Stimulated activated CD8-positive, alpha-beta memory T cell treated with anti-CD3 and anti-CD28 coated beads, Interleukin-2, amount 100 ng/mL, for 48 hours (primary cell): Measurements from ENCODE around the gene SLFN5.
"Not testable (repeated sequence)": the region's sequence is repeated elsewhere in the genome, so short reads cannot be mapped to it uniquely, and the experiment has no call there.

Experiments
- DNase-seq, 2 donors: peaks; one replicate each; pipeline ENCODE4 v3.0.0-alpha.2; 2020; ENCODE audit warnings: low read depth in 2 of 2

Gene SLFN5

DNA sequence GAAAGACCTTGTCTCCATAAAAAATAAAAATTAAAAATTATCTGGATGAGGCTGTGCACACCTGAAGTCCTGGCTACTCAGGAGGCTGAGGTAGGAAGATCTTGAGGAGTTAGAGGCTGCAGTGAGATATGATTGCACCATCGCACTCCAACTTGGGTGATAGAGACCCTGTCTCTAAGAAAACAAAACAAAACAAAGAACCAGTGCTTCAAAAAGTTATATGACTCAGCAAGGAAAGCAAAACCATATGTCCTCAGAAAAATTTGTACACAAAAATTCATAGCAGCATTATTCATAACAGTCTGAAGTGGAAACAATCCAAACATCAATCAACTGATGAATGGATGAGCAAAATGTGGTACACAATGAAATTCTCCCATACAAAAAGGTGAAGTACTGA lies 48.9 kb downstream of the SLFN5 start:
- DNase-seq = no peak

- no peak for DNase-seq
These were observed 50.4 kb downstream of the SLFN5 start for GRCh38 chr17:35293151-35293847.

- no peak for DNase-seq
These were observed 51.9 kb downstream of the SLFN5 start for GRCh38 chr17:35294756-35295155.

- DNase-seq = no peak
These were observed 52.8 kb downstream of the SLFN5 start for GRCh38 chr17:35295686-35296085.

DNA sequence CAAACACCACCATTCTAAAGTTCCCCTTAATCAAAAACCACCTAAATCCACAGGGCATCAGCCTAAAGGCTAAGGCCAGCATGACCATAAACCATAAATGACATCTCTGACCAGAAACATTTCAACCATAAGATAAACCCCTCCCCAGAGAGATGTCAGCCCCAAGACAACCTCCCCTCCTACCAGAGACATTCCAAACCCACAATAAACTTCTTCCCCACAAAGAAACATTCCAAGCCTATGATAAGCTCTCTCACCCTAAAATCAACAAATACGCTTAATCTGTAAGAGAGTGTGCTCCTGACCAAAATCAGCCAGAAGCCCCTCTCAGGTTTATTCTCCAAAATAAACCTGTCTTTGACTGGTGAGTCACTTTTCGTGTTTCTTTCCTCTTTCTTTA lies 54.8 kb downstream of the SLFN5 start:
- no peak for DNase-seq

- DNase-seq = no peak
These were observed 55.8 kb downstream of the SLFN5 start for GRCh38 chr17:35298639-35299038.

DNA sequence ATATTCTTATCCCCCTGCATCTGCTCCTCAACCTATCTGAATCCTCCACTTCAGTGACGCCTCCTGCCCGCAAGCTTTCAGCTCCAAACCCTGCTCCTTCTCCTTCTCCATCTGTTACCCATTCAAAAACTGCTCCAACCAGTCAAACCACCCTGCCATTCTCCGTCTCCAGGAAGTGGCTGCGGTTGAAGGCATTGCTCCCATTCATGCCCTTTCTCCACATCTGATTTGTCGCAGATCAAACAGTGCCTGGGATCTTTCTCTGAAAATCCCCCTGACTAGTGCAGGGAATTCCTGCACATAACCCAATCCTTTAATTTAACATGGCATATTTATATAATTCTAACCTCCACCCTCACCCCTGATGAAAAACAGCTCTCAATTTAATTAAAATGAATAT lies 56.3 kb downstream of the SLFN5 start:
- DNase-seq = no peak

- not testable (repeated sequence) for DNase-seq
These were observed 66.5 kb downstream of the SLFN5 start for GRCh38 chr17:35309345-35309744.

GRCh38 chr17:35312346-35312745 lies 69.5 kb downstream of the SLFN5 start:
- no peak for DNase-seq

DNA sequence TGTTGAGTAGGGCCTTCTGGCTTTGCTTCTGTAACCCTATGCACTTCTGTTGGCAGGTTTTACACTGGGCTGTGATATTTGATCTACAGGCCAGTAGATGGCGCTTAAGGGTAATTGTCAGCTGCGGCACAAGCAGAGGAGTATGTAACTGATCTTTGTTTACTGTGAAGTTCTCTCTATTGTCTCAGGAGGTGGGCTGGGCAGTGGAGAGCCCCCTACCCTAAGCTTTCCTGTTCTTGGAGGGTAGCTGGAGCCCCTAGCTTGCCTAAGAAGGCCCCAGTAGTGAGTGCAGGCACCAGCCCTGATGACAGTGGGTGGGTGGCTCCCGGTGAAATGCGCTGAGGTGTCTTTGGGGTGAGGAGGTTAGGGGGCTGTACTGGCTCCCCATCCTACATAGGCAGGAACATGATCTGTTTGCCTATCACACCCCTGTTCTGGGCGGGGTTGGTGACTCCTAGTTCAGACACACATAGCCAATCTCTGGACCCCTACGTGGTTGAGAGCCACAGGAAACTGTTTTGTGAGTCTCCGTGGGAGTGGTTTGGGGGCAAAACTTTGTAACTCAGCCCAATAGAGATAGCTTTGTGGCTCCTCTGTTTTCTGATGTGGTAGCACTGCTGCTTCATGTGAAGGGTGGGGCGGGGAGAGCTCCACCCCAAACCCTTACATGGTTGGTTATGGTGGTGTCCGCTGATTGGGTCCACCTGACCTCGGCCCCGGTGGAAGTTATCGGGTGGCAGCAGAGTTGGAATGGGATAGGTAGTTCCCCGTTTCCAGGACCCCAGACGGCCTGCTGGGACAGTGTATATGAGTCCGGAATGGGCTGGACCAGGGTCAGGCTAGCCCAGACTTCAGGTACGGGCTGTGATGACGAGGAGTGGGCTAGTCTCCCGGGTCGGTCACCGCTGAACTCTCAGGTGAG lies 70.2 kb downstream of the SLFN5 start:
- DNase-seq = peak; percentile 51 to 72

DNA sequence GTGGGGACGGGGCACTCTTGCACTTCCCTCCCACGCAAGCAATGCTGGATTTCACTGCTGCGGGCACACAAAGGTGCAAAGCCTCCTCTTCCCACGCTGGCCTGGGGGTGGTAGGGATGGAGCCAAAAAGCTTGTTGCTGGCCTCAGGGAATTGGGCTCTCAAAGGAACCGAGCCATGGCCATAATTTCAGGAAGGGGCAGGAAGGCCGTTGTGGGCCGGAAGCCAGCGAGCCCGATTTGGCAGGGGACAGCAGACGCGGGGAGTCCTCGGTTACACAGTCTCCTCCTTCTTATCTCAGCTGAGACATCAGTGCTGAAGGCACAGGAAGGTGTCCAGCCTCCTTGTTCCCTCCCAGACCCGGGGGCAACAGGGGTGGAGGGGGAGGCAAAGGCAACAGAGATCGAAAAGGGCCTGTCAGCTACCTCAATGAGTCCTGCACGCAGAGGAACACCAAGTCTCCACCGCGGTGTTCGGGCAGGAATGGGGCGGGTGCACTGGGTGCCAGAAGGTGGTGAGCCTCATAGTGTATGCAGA lies 71.1 kb downstream of the SLFN5 start:
- DNase-seq = peak in 1 of 2 donors; percentile 10

- no peak for DNase-seq
These were observed 71.7 kb downstream of the SLFN5 start for GRCh38 chr17:35314415-35315216.

DNA sequence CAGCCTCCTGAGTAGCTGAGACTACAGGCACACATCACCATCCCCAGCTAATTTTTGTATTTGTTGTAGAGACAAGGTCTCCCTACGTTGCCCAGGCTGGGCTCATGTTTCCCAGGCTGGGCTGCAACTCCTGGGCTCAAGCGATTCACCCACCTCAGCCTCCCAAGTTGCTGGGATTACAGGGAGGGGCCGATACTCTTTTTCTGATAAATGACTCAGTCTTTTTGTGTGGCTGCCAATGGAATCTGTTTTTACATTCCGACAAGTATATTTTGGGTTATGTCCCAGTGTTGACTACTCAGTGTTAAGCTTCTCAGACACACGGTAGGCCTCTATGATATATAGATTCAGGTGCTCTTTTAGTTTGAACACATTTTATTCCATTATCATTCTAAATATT lies 72.4 kb downstream of the SLFN5 start:
- no peak for DNase-seq

GRCh38 chr17:35315971-35316370 lies 73.1 kb downstream of the SLFN5 start:
- DNase-seq = no peak

GRCh38 chr17:35322749-35323148 lies 79.9 kb downstream of the SLFN5 start:
- DNase-seq = no peak
